Mesendoderm (in vitro differentiated cells): ENCODE results near the gene TTC39A.
"Not testable (repeated sequence)": the region's sequence is repeated elsewhere in the genome, so short reads cannot be mapped to it uniquely, and the experiment has no call there.

Experiments
- DNase-seq: peaks from one replicate; pipeline ENCODE4 v3.0.0; 2013
- H2AK5ac ChIP-seq: 2 replicates; pipeline ENCODE4 v1.6.1; 2013; ENCODE audit warnings: low read length, inconsistent platforms
- H2BK120ac ChIP-seq: 2 replicates; pipeline ENCODE4 v1.6.1; 2013; ENCODE audit warnings: low read depth, mild to moderate bottlenecking, low read length, moderate library complexity, mixed read lengths
- H2BK15ac ChIP-seq: replicated peaks from 2 replicates; pipeline ENCODE4 v1.6.1; 2013; ENCODE audit warnings: low read depth, mild to moderate bottlenecking, moderate library complexity
- H2BK5ac ChIP-seq: 2 replicates; pipeline ENCODE4 v1.6.1; 2013; ENCODE audit warnings: low read length, inconsistent platforms
- H3K18ac ChIP-seq: 2 replicates; pipeline ENCODE4 v1.6.1; 2013; ENCODE audit warnings: mild to moderate bottlenecking, low read length, mixed read lengths
- H3K23ac ChIP-seq: one replicate; pipeline ENCODE4 v1.6.1; 2013; ENCODE audit warnings: low read length
- H3K27ac ChIP-seq: 2 replicates; pipeline ENCODE4 v1.5.1; 2013; ENCODE audit warnings: low read depth, mild to moderate bottlenecking, inconsistent platforms, low read length, moderate library complexity
- H3K27me3 ChIP-seq: 2 replicates; pipeline ENCODE4 v1.6.1; 2013; ENCODE audit warnings: low read length, control low read depth, mild to moderate bottlenecking, inconsistent platforms; ENCODE audit not compliant: insufficient read depth, poor library complexity
- H3K36me3 ChIP-seq: 2 replicates; pipeline ENCODE4 v1.6.1; 2013; ENCODE audit warnings: low read length, inconsistent platforms; ENCODE audit not compliant: control insufficient read depth, insufficient read depth
- H3K4ac ChIP-seq: one replicate; pipeline ENCODE4 v1.6.1; 2013; ENCODE audit warnings: low read depth, mild to moderate bottlenecking, low read length, moderate library complexity
- H3K4me1 ChIP-seq: 2 replicates; pipeline ENCODE4 v1.6.1; 2013; ENCODE audit warnings: low read depth, low read length, inconsistent platforms; ENCODE audit not compliant: control insufficient read depth
- H3K4me2 ChIP-seq: 2 replicates; pipeline ENCODE4 v1.6.1; 2013; ENCODE audit warnings: low read length
- H3K4me3 ChIP-seq: 2 replicates; pipeline ENCODE4 v1.5.1; 2013; ENCODE audit warnings: mild to moderate bottlenecking, low read length
- H3K56ac ChIP-seq: one replicate; pipeline ENCODE4 v1.6.1; 2013; ENCODE audit warnings: low read length
- H3K79me1 ChIP-seq: 2 replicates; pipeline ENCODE4 v1.6.1; 2013; ENCODE audit warnings: low read length, inconsistent platforms
- H3K79me2 ChIP-seq: 2 replicates; pipeline ENCODE4 v1.6.1; 2013; ENCODE audit warnings: mild to moderate bottlenecking, low read length; ENCODE audit not compliant: control insufficient read depth, insufficient read depth
- H3K9ac ChIP-seq: 2 replicates; pipeline ENCODE4 v1.6.1; 2013; ENCODE audit warnings: low read length, inconsistent platforms
- H4K5ac ChIP-seq: one replicate; pipeline ENCODE4 v1.6.1; 2013; ENCODE audit warnings: low read length
- H4K8ac ChIP-seq: one replicate; pipeline ENCODE4 v1.6.1; 2013; ENCODE audit warnings: low read depth, mild to moderate bottlenecking, control low read depth, low read length, moderate library complexity
- WGBS: extraction: QIAGEN DNeasy Blood & Tissue Kit; methylation state at CpG from one replicate; pipeline ENCODE4 v1.1.7; 2013; ENCODE audit warnings: low lambda C conversion rate, missing lambda C conversion rate; ENCODE audit not compliant: insufficient coverage; ENCODE audit errors: extremely low coverage; 5-methylcytosine and 5-hydroxymethylcytosine counted together

Gene TTC39A

DNA sequence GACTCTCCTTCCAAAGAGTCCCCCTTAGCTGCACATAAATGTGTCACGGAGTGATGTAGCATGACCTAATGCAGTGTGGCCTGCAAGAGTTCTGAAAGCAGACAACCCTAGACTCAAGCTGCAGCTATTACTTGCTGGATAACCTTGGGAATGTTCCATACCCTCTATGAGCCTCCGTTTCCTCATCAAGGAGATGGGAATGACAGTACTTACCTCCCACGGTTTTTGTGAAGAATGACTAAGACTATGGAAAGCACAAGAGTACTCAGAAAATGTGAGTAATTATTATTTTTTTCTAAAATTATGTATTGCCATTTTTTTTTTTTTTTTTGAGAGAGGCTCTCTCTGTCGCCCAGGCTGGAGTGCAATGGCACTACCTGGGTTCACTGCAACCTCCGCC lies 3.0 kb downstream of the TTC39A start:
- WGBS: no CpG with 5 or more reads among the region's 5 CpGs
- Histone ChIP-seq H2BK5ac (no peak overlapping the region), H3K4me3 (no peak overlapping the region), H3K18ac (no peak overlapping the region), H3K79me2 (no peaks in the 10 kb centered on the region), H3K56ac (no peak overlapping the region), H3K23ac (no peak overlapping the region), H3K9ac (no peak overlapping the region), H3K36me3 (no peaks in the 10 kb centered on the region), H4K5ac (no peak overlapping the region), H3K27ac (no peak overlapping the region), H3K27me3 (no peaks in the 10 kb centered on the region), H3K4ac (no peak overlapping the region), H3K4me2 (no peak overlapping the region), H3K79me1 (no peaks in the 10 kb centered on the region), H2AK5ac (no peak overlapping the region), H4K8ac (no peak overlapping the region), H2BK15ac (no peak overlapping the region), H3K4me1 (peaks cover 14% of the 10 kb centered on the region), H2BK120ac (no peak overlapping the region)
- no peak for DNase-seq

DNA sequence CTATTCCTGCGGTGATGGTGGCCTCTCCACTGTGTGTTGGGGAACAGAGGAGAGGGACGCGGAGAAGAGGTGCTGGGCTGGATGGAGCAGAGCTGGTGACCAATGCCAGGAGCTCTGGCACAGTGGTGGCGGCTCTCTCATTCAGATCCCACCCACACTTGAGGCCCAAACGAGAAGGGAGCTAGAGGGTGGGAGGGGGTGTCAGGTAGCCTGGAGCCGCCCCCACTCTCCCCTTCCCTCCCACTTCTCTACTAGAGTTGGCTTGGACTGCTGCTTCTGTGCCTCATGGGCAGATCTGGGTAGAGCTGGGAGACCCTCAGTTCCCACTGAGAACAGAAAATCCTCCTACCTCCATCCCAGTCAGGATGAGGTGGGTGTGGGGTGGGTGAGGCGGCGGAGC lies 3.5 kb downstream of the TTC39A start:
- Histone ChIP-seq H3K79me2 (no peaks in the 10 kb centered on the region), H3K79me1 (no peaks in the 10 kb centered on the region), H3K9ac (no peak overlapping the region), H3K27ac (no peak overlapping the region), H2BK120ac (no peak overlapping the region), H3K23ac (no peak overlapping the region), H2BK5ac (no peak overlapping the region), H3K4me1 (peaks cover 14% of the 10 kb centered on the region), H2AK5ac (no peak overlapping the region), H3K56ac (peak overlapping the region; percentile 44), H3K36me3 (no peaks in the 10 kb centered on the region), H3K18ac (no peak overlapping the region), H4K8ac (no peak overlapping the region), H4K5ac (no peak overlapping the region), H3K4ac (no peak overlapping the region), H3K27me3 (no peaks in the 10 kb centered on the region), H2BK15ac (no peak overlapping the region), H3K4me3 (no peak overlapping the region), H3K4me2 (no peak overlapping the region)
- WGBS: no CpG with 5 or more reads among the region's 8 CpGs
- DNase-seq: no peak

DNA sequence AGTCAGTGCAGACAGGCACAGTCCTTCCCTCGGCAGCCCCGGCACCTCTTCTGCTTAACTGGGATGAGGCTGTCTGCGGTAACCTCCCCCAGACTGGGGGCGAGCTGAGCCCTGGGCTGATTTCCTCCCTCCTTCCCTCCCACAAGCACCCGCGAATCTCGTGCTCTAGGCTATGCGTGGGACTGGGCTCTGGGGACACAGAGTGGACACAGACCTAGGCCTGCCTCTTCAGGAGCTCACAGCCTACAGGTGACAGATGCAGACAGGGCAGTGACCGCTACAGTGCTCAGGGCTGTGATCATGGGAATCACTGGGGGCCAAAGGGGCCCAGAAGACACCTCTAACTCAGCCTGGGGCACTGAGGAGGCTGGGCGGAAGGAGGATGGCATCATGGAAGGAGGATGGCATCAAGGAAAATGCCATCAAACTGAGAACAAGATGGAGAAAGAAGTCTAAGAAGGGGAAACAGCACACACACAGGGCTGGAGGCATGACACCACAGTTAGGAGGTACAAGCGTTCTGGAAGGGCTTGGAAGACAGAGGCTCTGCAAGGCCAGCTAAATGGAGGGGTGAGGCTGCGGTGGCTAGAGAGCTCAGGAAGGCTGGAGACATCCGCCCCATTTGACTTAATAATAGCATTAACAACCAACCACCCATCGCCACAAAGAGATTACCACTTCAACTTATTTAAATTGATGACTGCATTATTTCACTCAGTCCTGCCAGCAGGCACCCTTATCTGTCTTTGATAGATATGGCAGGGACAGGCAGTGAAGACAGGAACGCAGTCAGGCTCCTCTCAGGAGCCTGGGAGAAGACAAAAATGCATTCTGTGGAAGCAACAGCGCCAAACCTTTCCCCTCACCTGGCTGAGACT lies 4.2 kb downstream of the TTC39A start:
- peak overlapping the region; percentile 35 for H3K56ac ChIP-seq
- no peak overlapping the region for H2BK15ac ChIP-seq
- peak overlapping the region; percentile 27 for H3K9ac ChIP-seq
- DNase-seq: peak; percentile 70
- no peak overlapping the region for H3K23ac ChIP-seq
- peaks cover 9% of the 10 kb centered on the region for H3K4me1 ChIP-seq
- no peak overlapping the region for H4K5ac ChIP-seq
- no peak overlapping the region for H3K4ac ChIP-seq
- no peaks in the 10 kb centered on the region for H3K79me1 ChIP-seq
- H4K8ac ChIP-seq: no peak overlapping the region
- H2AK5ac ChIP-seq: no peak overlapping the region
- H3K18ac ChIP-seq: no peak overlapping the region
- no peak overlapping the region for H3K27ac ChIP-seq
- no CpG with 5 or more reads among the region's 16 CpGs for WGBS
- no peak overlapping the region for H2BK5ac ChIP-seq
- no peaks in the 10 kb centered on the region for H3K79me2 ChIP-seq
- H2BK120ac ChIP-seq: no peak overlapping the region
- H3K36me3 ChIP-seq: no peaks in the 10 kb centered on the region
- H3K4me3 ChIP-seq: no peak overlapping the region
- H3K4me2 ChIP-seq: no peak overlapping the region
- no peaks in the 10 kb centered on the region for H3K27me3 ChIP-seq

DNA sequence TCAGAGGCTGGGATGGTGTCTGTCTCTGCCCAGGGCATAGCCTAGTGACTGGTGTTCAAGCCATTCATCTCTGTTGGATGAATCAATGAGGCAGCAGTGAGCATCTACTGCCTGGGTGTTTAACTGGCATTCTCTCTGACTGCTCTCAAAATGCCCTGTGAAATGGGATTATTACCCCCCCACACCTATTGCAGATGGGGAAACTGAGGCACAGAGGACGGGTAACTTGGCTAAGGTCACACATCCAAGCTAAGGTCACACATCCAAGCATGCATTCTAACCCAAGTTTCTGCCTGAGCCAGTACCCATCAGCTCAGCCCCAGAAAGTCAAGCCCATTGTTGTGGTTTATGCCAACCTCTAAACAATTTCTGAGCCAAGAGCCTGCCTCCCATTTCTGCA lies 5.0 kb downstream of the TTC39A start:
- Histone ChIP-seq H3K27ac (no peak overlapping the region), H3K36me3 (no peaks in the 10 kb centered on the region), H4K5ac (no peak overlapping the region), H3K18ac (no peak overlapping the region), H3K23ac (no peak overlapping the region), H2BK120ac (no peak overlapping the region), H2BK5ac (no peak overlapping the region), H3K56ac (no peak overlapping the region), H2BK15ac (no peak overlapping the region), H2AK5ac (no peak overlapping the region), H3K4ac (no peak overlapping the region), H3K4me2 (no peak overlapping the region), H3K4me3 (no peak overlapping the region), H3K9ac (no peak overlapping the region), H3K4me1 (peaks cover 6% of the 10 kb centered on the region), H3K79me1 (no peaks in the 10 kb centered on the region), H3K79me2 (no peaks in the 10 kb centered on the region), H3K27me3 (no peaks in the 10 kb centered on the region), H4K8ac (no peak overlapping the region)
- no peak for DNase-seq
- WGBS: no CpG with 5 or more reads among the region's 1 CpG

DNA sequence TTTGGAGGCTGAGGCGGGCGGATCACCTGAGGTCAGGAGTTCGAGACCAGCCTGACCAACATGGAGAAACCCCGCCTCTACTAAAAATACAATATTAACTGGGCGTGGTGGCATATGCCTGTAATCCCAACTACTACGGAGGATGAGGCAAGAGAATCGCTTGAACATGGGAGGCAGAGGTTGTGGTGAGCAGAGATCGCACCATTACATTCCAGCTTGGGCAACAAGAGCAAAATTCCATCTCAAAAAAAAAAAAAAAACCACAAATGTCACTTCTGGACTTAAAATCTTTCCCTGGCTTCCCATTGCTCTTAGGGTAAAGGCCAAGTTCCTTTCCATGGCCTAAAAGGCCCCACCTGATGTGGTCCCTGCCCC lies 5.4 kb downstream of the TTC39A start:
- not testable (repeated sequence) for H3K4me2 ChIP-seq, H3K9ac ChIP-seq, H3K56ac ChIP-seq, H3K18ac ChIP-seq, H3K27me3 ChIP-seq, H4K5ac ChIP-seq, H2BK15ac ChIP-seq, H3K27ac ChIP-seq, H3K4me3 ChIP-seq, H3K23ac ChIP-seq, H2BK5ac ChIP-seq, H3K4me1 ChIP-seq, DNase-seq, H3K4ac ChIP-seq, H3K79me2 ChIP-seq, H3K79me1 ChIP-seq, H2AK5ac ChIP-seq, H4K8ac ChIP-seq, H2BK120ac ChIP-seq, H3K36me3 ChIP-seq
- no CpG with 5 or more reads among the region's 8 CpGs for whole genome bisulfite sequencing
